Measurements from ENCODE around the gene GCG.

DNA sequence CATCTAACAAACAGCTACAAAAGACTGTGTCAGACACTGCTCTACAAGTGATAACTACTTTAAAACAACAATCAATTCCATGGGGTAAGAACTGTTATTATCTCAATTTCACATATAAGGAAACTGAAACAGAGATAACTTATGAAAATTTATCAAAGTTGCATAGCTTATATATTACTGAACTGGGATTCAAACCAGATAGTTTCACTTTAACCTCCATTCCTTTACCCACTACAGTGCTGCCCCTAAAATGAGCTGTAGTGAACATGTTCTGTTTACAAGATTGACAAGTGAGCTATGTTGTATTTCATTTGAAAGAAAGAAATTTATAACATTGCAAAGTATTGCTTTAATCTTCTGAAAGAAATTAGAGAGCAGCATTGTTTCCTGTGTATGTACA, 14.1 kb upstream of the GCG start:
- TF ChIP-seq CTCF (IDR thresholded peaks at IDR 0.05): no peak
- TF ChIP-seq ZFX (IDR thresholded peaks at IDR 0.05; ENCODE audit: borderline replicate concordance): no peak
